ENCODE data around the gene METRN.

- TF ChIP-seq CTCF (IDR thresholded peaks at IDR 0.05) (no peak), POLR2AphosphoS5 (IDR thresholded peaks at IDR 0.05; ENCODE audit: insufficient read depth in 1 of 2, low read depth in 1 of 2) (no peak), POLR2A (IDR thresholded peaks at IDR 0.05) (no peak)
Measured at GRCh38 chr16:671353-672131, 43.4 kb upstream of the METRN start.

Measured in vagina (tissue), 2 donors.